Spleen (tissue), 7 donors: Measurements from ENCODE around the gene GRPEL1.

Experiments
- CTCF ChIP-seq, 11 experiments: fragments of 200-600 bp in 7 of 11; fragments of 450-650 bp in 4 of 11; sonication (generic) in 4 of 11; IDR thresholded peaks in 8 of 11; conservative IDR thresholded peaks in 3 of 11; 1 replicate in 7 of 11; 2 replicates in 4 of 11; pipeline versions ENCODE4 v1.4.0 to v1.8.0; 2016 to 2021; ENCODE audit warnings: antibody characterized with exemption in 11 of 11, inconsistent platforms in 4 of 11, mild to moderate bottlenecking in 1 of 11
- POLR2A ChIP-seq, 3 donors: fragments of 450-650 bp; IDR thresholded peaks; one replicate each; pipeline ENCODE4 v1.5.1; 2017; ENCODE audit warnings: antibody characterized with exemption in 3 of 3, mild to moderate bottlenecking in 1 of 3
- POLR2AphosphoS5 ChIP-seq, 3 donors: sonication (generic); formaldehyde crosslinking; IDR thresholded peaks; one replicate each; pipeline ENCODE4 v1.5.1; 2017; ENCODE audit warnings: antibody characterized with exemption in 3 of 3
- donor health status: DM: no; HTN: no; CAD: no; lungs with moderate emphysema.
- donor health status: DM: no; HTN: no; CAD: no.
- donor health status: DM: no; HTN: no; CAD: no.

- TF ChIP-seq CTCF (IDR thresholded peaks at IDR 0.05 in 8 of 11, conservative IDR thresholded peaks at IDR 0.05 in 3 of 11) (no peak), POLR2A (IDR thresholded peaks at IDR 0.05) (no peak), POLR2AphosphoS5 (IDR thresholded peaks at IDR 0.05) (no peak)
Observed at GRCh38 chr4:7087036-7087435, 19.2 kb upstream of the GRPEL1 start.
